Activated naive CD4-positive, alpha-beta T cell treated with anti-CD3 and anti-CD28 coated beads for 36 hours (primary cell): Measurements from ENCODE around the gene MAP1B. TPM values are rescaled to one million over a fixed set of nuclear protein-coding genes. Genes with fewer than 3 reads are reported as not detected.

Experiments used
- CTCF ChIA-PET: fragments of 350-600 bp; sonication (Branson Sonifier 250); formaldehyde crosslinking; loops from one replicate; lab custom pipeline; 2021; ENCODE audit warnings: antibody characterized with exemption; lab: Charles Lee
- DNase-seq: peaks from one replicate; pipeline ENCODE4 v3.0.0-alpha.2; 2020
- H3K27ac Mint-ChIP-seq: one replicate; pipeline ENCODE4 v1.8.0; 2021; ENCODE audit warnings: mild to moderate bottlenecking, mixed read lengths
- H3K27me3 Mint-ChIP-seq: one replicate; pipeline ENCODE4 v1.8.0; 2021; ENCODE audit warnings: low read depth, mixed read lengths
- H3K36me3 Mint-ChIP-seq: one replicate; pipeline ENCODE4 v1.8.0; 2021; ENCODE audit warnings: low read depth, mixed read lengths
- H3K4me1 Mint-ChIP-seq: one replicate; pipeline ENCODE4 v1.8.0; 2021; ENCODE audit warnings: low read depth, mixed read lengths
- H3K4me3 Mint-ChIP-seq: one replicate; pipeline ENCODE4 v1.8.0; 2021; ENCODE audit warnings: mild to moderate bottlenecking, moderate library complexity, mixed read lengths
- H3K9me3 Mint-ChIP-seq: one replicate; pipeline ENCODE4 v1.8.0; 2021; ENCODE audit warnings: mixed read lengths
- intact Hi-C: fragments of 100-400 bp; cut with micrococcal nuclease; formaldehyde crosslinking; loops from one replicate; pipeline ENCODE4 v1.15.1; 2023
- total RNA-seq, 2 experiments: library from RNA; stranded (reverse); gene quantifications; one replicate each; pipeline ENCODE4 v1.2.3, GENCODE V29; 2021

Gene MAP1B
- total RNA-seq, 2 experiments from 2014 or later, result 0.14 to 0.32 TPM

GRCh38 chr5:72123764-72124376 lies 16.6 kb downstream of the MAP1B start:
- CTCF ChIA-PET, result interaction anchor here (0.5 kb wide), 1 partner anchor 43 kb away, joined by 3 read pairs; no protein-coding TSS in a partner anchor
- intact Hi-C loops, result no loop called here
- Mint-ChIP-seq H3K4me3 (no peak overlapping the region), H3K4me1 (no peaks in the 10 kb centered on the region), H3K9me3 (no peaks in the 10 kb centered on the region), H3K27me3 (peaks cover 40% of the 10 kb centered on the region), H3K27ac (no peak overlapping the region), H3K36me3 (no peaks in the 10 kb centered on the region)
- DNase-seq, result no peak

- no peak for DNase-seq
- no peaks in the 10 kb centered on the region for H3K36me3 Mint-ChIP-seq
- intact Hi-C loops, result no loop called here
- H3K4me1 Mint-ChIP-seq, result no peaks in the 10 kb centered on the region
- H3K27ac Mint-ChIP-seq, result no peak overlapping the region
- no peak overlapping the region for H3K4me3 Mint-ChIP-seq
- no peaks in the 10 kb centered on the region for H3K9me3 Mint-ChIP-seq
- peaks cover 40% of the 10 kb centered on the region for H3K27me3 Mint-ChIP-seq
- CTCF ChIA-PET, result no interaction called here
Observed at GRCh38 chr5:72125271-72125940, 18.1 kb downstream of the MAP1B start.

GRCh38 chr5:72125941-72126620 lies 18.8 kb downstream of the MAP1B start:
- Mint-ChIP-seq H3K36me3 (no peaks in the 10 kb centered on the region), H3K9me3 (no peaks in the 10 kb centered on the region), H3K4me1 (no peaks in the 10 kb centered on the region), H3K27ac (no peak overlapping the region), H3K4me3 (no peak overlapping the region), H3K27me3 (peaks cover 40% of the 10 kb centered on the region)
- intact Hi-C loops, result no loop called here
- DNase-seq, result no peak
- CTCF ChIA-PET, result interaction anchor here (0.6 kb wide), 1 partner anchor 483 kb away, joined by 3 read pairs; no protein-coding TSS in a partner anchor

- intact Hi-C loops, result no loop called here
- H3K27ac Mint-ChIP-seq, result no peak overlapping the region
- CTCF ChIA-PET, result no interaction called here
Observed at GRCh38 chr5:72126796-72127195, 19.5 kb downstream of the MAP1B start.

GRCh38 chr5:72129725-72130124 lies 22.4 kb downstream of the MAP1B start:
- intact Hi-C loops, result loop anchor here (10.0 kb wide), 1 partner anchor 395 kb away; no protein-coding TSS in a partner anchor
- H3K4me3 Mint-ChIP-seq, result no peak overlapping the region
- peaks cover 5% of the 10 kb centered on the region for H3K4me1 Mint-ChIP-seq
- peaks cover 33% of the 10 kb centered on the region for H3K27me3 Mint-ChIP-seq
- CTCF ChIA-PET, result no interaction called here
- H3K36me3 Mint-ChIP-seq, result no peaks in the 10 kb centered on the region
- DNase-seq, result no peak
- no peaks in the 10 kb centered on the region for H3K9me3 Mint-ChIP-seq
- H3K27ac Mint-ChIP-seq, result no peak overlapping the region

More at GRCh38 chr5:72126796-72127195, 19.5 kb downstream of the MAP1B start:
- Mint-ChIP-seq H3K36me3 (no peaks in the 10 kb centered on the region), H3K9me3 (no peaks in the 10 kb centered on the region), H3K4me1 (no peaks in the 10 kb centered on the region), H3K27me3 (peaks cover 40% of the 10 kb centered on the region), H3K4me3 (no peak overlapping the region)
- no peak for DNase-seq

GRCh38 chr5:72130351-72130761 lies 23.1 kb downstream of the MAP1B start:
- intact Hi-C loops, result loop anchor here (10.0 kb wide), 1 partner anchor 394 kb away; no protein-coding TSS in a partner anchor
- CTCF ChIA-PET, result no interaction called here
- peaks cover 28% of the 10 kb centered on the region for H3K27me3 Mint-ChIP-seq

GRCh38 chr5:72133212-72133990 lies 26.1 kb downstream of the MAP1B start:
- Mint-ChIP-seq H3K4me1 (peaks cover 10% of the 10 kb centered on the region), H3K4me3 (no peak overlapping the region), H3K9me3 (no peaks in the 10 kb centered on the region), H3K27me3 (peaks cover 24% of the 10 kb centered on the region), H3K36me3 (no peaks in the 10 kb centered on the region), H3K27ac (no peak overlapping the region)
- intact Hi-C loops, result loop anchor here (10.0 kb wide), 1 partner anchor 391 kb away; no protein-coding TSS in a partner anchor
- CTCF ChIA-PET, result no interaction called here
- DNase-seq, result no peak

More at GRCh38 chr5:72130351-72130761, 23.1 kb downstream of the MAP1B start:
- Mint-ChIP-seq H3K27ac (no peak overlapping the region), H3K9me3 (no peaks in the 10 kb centered on the region), H3K4me3 (no peak overlapping the region), H3K4me1 (peaks cover 5% of the 10 kb centered on the region), H3K36me3 (no peaks in the 10 kb centered on the region)
- no peak for DNase-seq

GRCh38 chr5:72134226-72134899 lies 27.1 kb downstream of the MAP1B start:
- Mint-ChIP-seq H3K27me3 (peaks cover 27% of the 10 kb centered on the region), H3K4me3 (no peak overlapping the region), H3K27ac (no peak overlapping the region), H3K9me3 (no peaks in the 10 kb centered on the region), H3K4me1 (peaks cover 20% of the 10 kb centered on the region), H3K36me3 (no peaks in the 10 kb centered on the region)
- DNase-seq, result no peak
- CTCF ChIA-PET, result interaction anchor here (0.8 to 1.3 kb wide), 2 partner anchors 173 to 174 kb away, joined by 3 to 5 read pairs; no protein-coding TSS in a partner anchor
- intact Hi-C loops, result loop anchor here (10.0 kb wide), 1 partner anchor 390 kb away; no protein-coding TSS in a partner anchor

- peaks cover 24% of the 10 kb centered on the region for H3K4me1 Mint-ChIP-seq
- H3K27me3 Mint-ChIP-seq, result peaks cover 38% of the 10 kb centered on the region
- CTCF ChIA-PET, result interaction anchor here (0.7 kb wide), 1 partner anchor 48 kb away, joined by 3 read pairs; no protein-coding TSS in a partner anchor
- H3K27ac Mint-ChIP-seq, result no peak overlapping the region
- no peak overlapping the region for H3K4me3 Mint-ChIP-seq
- no peak for DNase-seq
- H3K9me3 Mint-ChIP-seq, result no peaks in the 10 kb centered on the region
- intact Hi-C loops, result loop anchor here (1.0 to 10.0 kb wide), 8 partner anchors 69 to 679 kb away; partner anchors contain the start of genes MRPS27, PTCD2 and TNPO1
- H3K36me3 Mint-ChIP-seq, result no peaks in the 10 kb centered on the region
Observed at GRCh38 chr5:72137826-72138409, 30.6 kb downstream of the MAP1B start.

- Mint-ChIP-seq H3K4me3 (no peak overlapping the region), H3K27me3 (peaks cover 35% of the 10 kb centered on the region), H3K4me1 (peaks cover 21% of the 10 kb centered on the region), H3K36me3 (no peaks in the 10 kb centered on the region), H3K27ac (no peak overlapping the region), H3K9me3 (no peaks in the 10 kb centered on the region)
- intact Hi-C loops, result loop anchor here (1.0 to 10.0 kb wide), 9 partner anchors 46 to 678 kb away; partner anchors contain the start of genes MRPS27, PTCD2 and TNPO1
- CTCF ChIA-PET, result interaction anchor here (0.6 kb wide), 1 partner anchor 10 kb away, joined by 5 read pairs; no protein-coding TSS in a partner anchor
- DNase-seq, result peak; percentile 33
Observed at GRCh38 chr5:72138943-72139521, 31.8 kb downstream of the MAP1B start.

- peaks cover 19% of the 10 kb centered on the region for H3K4me1 Mint-ChIP-seq
- no peak overlapping the region for H3K27ac Mint-ChIP-seq
- CTCF ChIA-PET, result no interaction called here
- H3K36me3 Mint-ChIP-seq, result no peaks in the 10 kb centered on the region
- no peak overlapping the region for H3K4me3 Mint-ChIP-seq
- intact Hi-C loops, result no loop called here
- H3K9me3 Mint-ChIP-seq, result no peaks in the 10 kb centered on the region
- H3K27me3 Mint-ChIP-seq, result peaks cover 32% of the 10 kb centered on the region
- DNase-seq, result no peak
Observed at GRCh38 chr5:72140711-72141110, 33.4 kb downstream of the MAP1B start.
